ENCODE measurements around the gene GNAZ. TPM values are rescaled to one million over a fixed set of nuclear protein-coding genes. Genes with fewer than 3 reads are reported as not detected.

The GNAZ gene
- total and polyA plus RNA-seq, 4 donors, result 0.21 to 2.2 (median 0.38) TPM

- Histone ChIP-seq H3K27ac (ENCODE audit: low read depth in 1 of 2, low read length in 2 of 2) (no peak overlapping the region), H3K36me3 (ENCODE audit: control insufficient read depth in 4 of 4, insufficient read depth in 3 of 4, low read depth in 1 of 4, low read length in 3 of 4) (no peaks in the 10 kb centered on the region), H3K9me3 (ENCODE audit: control insufficient read depth in 4 of 4, low read length in 3 of 4) (no peaks in the 10 kb centered on the region), H3K27me3 (ENCODE audit: control insufficient read depth in 4 of 4, insufficient read depth in 4 of 4, low read length in 3 of 4) (no peaks in the 10 kb centered on the region), H3K9ac (ENCODE audit: low read depth in 1 of 2, low read length in 2 of 2) (no peak overlapping the region), H3K4me3 (ENCODE audit: low read depth in 1 of 3, low read length in 3 of 3) (no peak overlapping the region), H3K4me1 (ENCODE audit: control insufficient read depth in 4 of 4, insufficient read depth in 4 of 4, low read length in 3 of 4) (no peaks in the 10 kb centered on the region)
- TF ChIP-seq EGR1 (IDR thresholded peaks at IDR 0.05; ENCODE audit: low read depth in 2 of 2) (no peak), FOXA1 (IDR thresholded peaks at IDR 0.05) (no peak), YY1 (IDR thresholded peaks at IDR 0.05) (no peak), ZBTB33 (IDR thresholded peaks at IDR 0.05) (no peak), CTCF (IDR thresholded peaks at IDR 0.05; ENCODE audit: low read depth, low read length, missing input control) (no peak), JUND (IDR thresholded peaks at IDR 0.05) (no peak), MAX (IDR thresholded peaks at IDR 0.05) (no peak), ATF3 (IDR thresholded peaks at IDR 0.05) (no peak), HNF4A (conservative IDR thresholded peaks at IDR 0.05) (no peak), NR2F2 (IDR thresholded peaks at IDR 0.05) (no peak), TAF1 (conservative IDR thresholded peaks at IDR 0.05) (no peak), SP1 (IDR thresholded peaks at IDR 0.05) (no peak), GABPA (IDR thresholded peaks at IDR 0.05 in 1 of 2, conservative IDR thresholded peaks at IDR 0.05 in 1 of 2) (no peak), REST (IDR thresholded peaks at IDR 0.05) (no peak), RAD21 (IDR thresholded peaks at IDR 0.05) (no peak), FOXA2 (IDR thresholded peaks at IDR 0.05) (no peak)
- DNase-seq (ENCODE audit: low spot score), result no peak
- 85% methylated on average over 3 of the region's 3 CpGs for WGBS
These were observed 31.2 kb downstream of the GNAZ start for GRCh38 chr22:23101524-23101923.
